Measurements from ENCODE around the gene LYPD5.
"Not testable (repeated sequence)": the region's sequence is repeated elsewhere in the genome, so short reads cannot be mapped to it uniquely, and the experiment has no call there.

The LYPD5 gene

GRCh38 chr19:43782689-43783231, 19.5 kb downstream of the LYPD5 start:
- Histone ChIP-seq H3K4me3 (ENCODE audit: low read length) (no peak overlapping the region), H3K9me3 (ENCODE audit: insufficient read depth, low read depth, low read length) (no peaks in the 10 kb centered on the region), H3K4me1 (ENCODE audit: insufficient read depth, low read length) (peaks cover 7% of the 10 kb centered on the region; the same call in 1 of the 2 replicates), H3K36me3 (ENCODE audit: insufficient read depth, low read depth, low read length) (no peaks in the 10 kb centered on the region), H3K27ac (ENCODE audit: low read length) (no peak overlapping the region), H3K27me3 (ENCODE audit: insufficient read depth, low read length) (no peaks in the 10 kb centered on the region), H3K9ac (ENCODE audit: low read depth, low read length) (no peak overlapping the region)

DNA sequence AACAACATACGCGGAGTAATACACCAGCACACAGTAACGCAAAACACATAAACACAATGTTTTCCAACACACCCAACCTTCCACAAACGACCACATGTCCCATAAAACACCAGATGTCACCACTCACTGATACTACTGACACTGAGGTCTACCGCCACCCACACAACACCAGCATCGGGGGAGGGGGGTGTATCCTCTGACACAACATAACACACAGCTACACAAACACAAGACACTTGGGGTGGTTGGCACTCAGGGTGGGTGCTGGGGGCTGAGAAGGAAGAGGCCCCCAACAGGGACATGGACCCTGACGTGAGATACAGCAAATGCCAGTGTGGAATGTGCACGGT, 20.0 kb downstream of the LYPD5 start:
- no peak overlapping the region for H3K27ac ChIP-seq (ENCODE audit: low read length)
- H3K27me3 ChIP-seq (ENCODE audit: insufficient read depth, low read length): peaks cover under 1% of the 10 kb centered on the region; the same call in 1 of the 2 replicates
- H3K9me3 ChIP-seq (ENCODE audit: insufficient read depth, low read depth, low read length): no peaks in the 10 kb centered on the region
- H3K4me3 ChIP-seq (ENCODE audit: low read length): no peak overlapping the region
- no peak overlapping the region for H3K9ac ChIP-seq (ENCODE audit: low read depth, low read length)
- H3K36me3 ChIP-seq (ENCODE audit: insufficient read depth, low read depth, low read length): no peaks in the 10 kb centered on the region
- peaks cover 12% of the 10 kb centered on the region; the same call in 1 of the 2 replicates for H3K4me1 ChIP-seq (ENCODE audit: insufficient read depth, low read length)

- H3K4me1 ChIP-seq (ENCODE audit: insufficient read depth, low read length): peaks cover 13% of the 10 kb centered on the region; the same call in 1 of the 2 replicates
- peaks cover 5% of the 10 kb centered on the region; the same call in 1 of the 2 replicates for H3K27me3 ChIP-seq (ENCODE audit: insufficient read depth, low read length)
- H3K9me3 ChIP-seq (ENCODE audit: insufficient read depth, low read depth, low read length): no peaks in the 10 kb centered on the region
- H3K4me3 ChIP-seq (ENCODE audit: low read length): no peak overlapping the region
- H3K27ac ChIP-seq (ENCODE audit: low read length): no peak overlapping the region
- H3K36me3 ChIP-seq (ENCODE audit: insufficient read depth, low read depth, low read length): no peaks in the 10 kb centered on the region
- no peak overlapping the region for H3K9ac ChIP-seq (ENCODE audit: low read depth, low read length)
Observed at GRCh38 chr19:43781630-43782310, 20.5 kb downstream of the LYPD5 start.

GRCh38 chr19:43780706-43781525, 21.3 kb downstream of the LYPD5 start, which contains the start of gene KCNN4:
KCNN4 (minus strand) TSS chr19:43780973; CDS start chr19:43780861, 112 bp downstream.
- H3K4me3 ChIP-seq (ENCODE audit: low read length): no peak within 1 kb of the TSS
- no peak within 1 kb of the TSS for H3K9ac ChIP-seq (ENCODE audit: low read depth, low read length)
- H3K27me3 ChIP-seq (ENCODE audit: insufficient read depth, low read length): peaks cover 14% of the 10 kb centered on the region
- no peaks in the 10 kb centered on the region for H3K9me3 ChIP-seq (ENCODE audit: insufficient read depth, low read depth, low read length)
- H3K4me1 ChIP-seq (ENCODE audit: insufficient read depth, low read length): peaks cover 13% of the 10 kb centered on the region; the same call in 1 of the 2 replicates
- H3K36me3 ChIP-seq (ENCODE audit: insufficient read depth, low read depth, low read length): no peaks in the 10 kb centered on the region
- no peak within 1 kb of the TSS for H3K27ac ChIP-seq (ENCODE audit: low read length)

GRCh38 chr19:43779820-43780219, 22.4 kb downstream of the LYPD5 start:
- Histone ChIP-seq H3K4me3 (ENCODE audit: low read length) (no peak overlapping the region), H3K27ac (ENCODE audit: low read length) (no peak overlapping the region), H3K9ac (ENCODE audit: low read depth, low read length) (no peak overlapping the region), H3K9me3 (ENCODE audit: insufficient read depth, low read depth, low read length) (no peaks in the 10 kb centered on the region), H3K36me3 (ENCODE audit: insufficient read depth, low read depth, low read length) (no peaks in the 10 kb centered on the region), H3K4me1 (ENCODE audit: insufficient read depth, low read length) (peaks cover 13% of the 10 kb centered on the region; the same call in 1 of the 2 replicates), H3K27me3 (ENCODE audit: insufficient read depth, low read length) (peaks cover 25% of the 10 kb centered on the region)

- Histone ChIP-seq H3K9me3 (ENCODE audit: insufficient read depth, low read depth, low read length) (no peaks in the 10 kb centered on the region), H3K27me3 (ENCODE audit: insufficient read depth, low read length) (peaks cover 30% of the 10 kb centered on the region), H3K36me3 (ENCODE audit: insufficient read depth, low read depth, low read length) (no peaks in the 10 kb centered on the region), H3K4me1 (ENCODE audit: insufficient read depth, low read length) (peaks cover 13% of the 10 kb centered on the region; the same call in 1 of the 2 replicates), H3K27ac (ENCODE audit: low read length) (no peak overlapping the region), H3K4me3 (ENCODE audit: low read length) (no peak overlapping the region), H3K9ac (ENCODE audit: low read depth, low read length) (no peak overlapping the region)
Observed at GRCh38 chr19:43779147-43779819, 23.0 kb downstream of the LYPD5 start.

DNA sequence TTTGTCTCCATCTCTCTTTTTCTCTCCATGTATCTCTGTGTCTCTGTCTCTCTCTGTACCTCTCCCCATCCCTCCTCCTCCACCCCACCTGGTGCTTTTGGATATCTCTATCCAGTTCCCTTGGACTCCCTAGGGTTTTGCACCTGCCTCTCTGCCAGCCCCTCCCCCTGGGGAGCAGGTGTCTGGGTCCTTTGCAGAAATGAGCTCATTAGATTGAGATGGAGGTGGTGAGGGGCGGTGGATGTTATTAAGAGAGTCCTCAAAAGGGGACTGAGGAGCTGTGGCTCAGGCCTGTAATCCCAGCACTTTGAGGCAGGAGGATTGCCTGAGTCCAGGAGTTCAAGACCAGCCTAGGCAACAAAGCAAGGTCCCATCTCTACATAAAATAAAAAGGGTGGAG, 23.6 kb downstream of the LYPD5 start:
- H3K4me1 ChIP-seq (ENCODE audit: insufficient read depth, low read length): peaks cover 13% of the 10 kb centered on the region; the same call in 1 of the 2 replicates
- no peaks in the 10 kb centered on the region for H3K9me3 ChIP-seq (ENCODE audit: insufficient read depth, low read depth, low read length)
- no peaks in the 10 kb centered on the region for H3K36me3 ChIP-seq (ENCODE audit: insufficient read depth, low read depth, low read length)
- H3K27me3 ChIP-seq (ENCODE audit: insufficient read depth, low read length): peaks cover 37% of the 10 kb centered on the region
- H3K4me3 ChIP-seq (ENCODE audit: low read length): no peak overlapping the region
- no peak overlapping the region for H3K27ac ChIP-seq (ENCODE audit: low read length)
- H3K9ac ChIP-seq (ENCODE audit: low read depth, low read length): no peak overlapping the region

DNA sequence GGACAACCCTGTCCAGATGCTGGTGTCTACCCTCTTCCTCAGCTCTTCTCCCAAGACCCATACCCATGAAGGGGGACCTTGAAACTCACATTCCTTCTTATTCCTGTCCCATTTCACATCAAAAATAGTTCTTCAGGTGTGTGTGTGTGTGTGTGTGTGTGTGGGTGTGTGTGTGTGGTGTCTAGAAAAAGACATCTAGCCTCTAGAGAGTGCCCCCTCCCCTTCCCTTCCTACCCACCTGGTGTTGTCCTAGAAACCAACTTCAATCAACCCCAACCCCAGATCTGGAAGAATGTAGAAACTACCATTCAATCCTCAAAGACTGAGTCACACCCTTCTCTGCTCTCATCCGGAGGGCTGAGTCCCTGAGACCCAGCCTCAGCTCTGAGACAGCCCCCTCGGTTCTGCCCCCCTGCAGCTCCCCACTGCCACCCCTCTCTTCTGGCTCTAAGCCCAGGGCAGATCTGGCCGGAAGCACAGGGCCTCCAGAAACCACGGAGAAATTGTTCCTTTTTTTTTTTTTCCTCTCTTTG, 25.0 kb downstream of the LYPD5 start:
- Histone ChIP-seq H3K9ac (ENCODE audit: low read depth, low read length) (no peak overlapping the region), H3K4me1 (ENCODE audit: insufficient read depth, low read length) (peaks cover 17% of the 10 kb centered on the region; the same call in 1 of the 2 replicates), H3K4me3 (ENCODE audit: low read length) (no peak overlapping the region), H3K27me3 (ENCODE audit: insufficient read depth, low read length) (peaks cover 51% of the 10 kb centered on the region), H3K36me3 (ENCODE audit: insufficient read depth, low read depth, low read length) (no peaks in the 10 kb centered on the region), H3K9me3 (ENCODE audit: insufficient read depth, low read depth, low read length) (no peaks in the 10 kb centered on the region), H3K27ac (ENCODE audit: low read length) (no peak overlapping the region)

DNA sequence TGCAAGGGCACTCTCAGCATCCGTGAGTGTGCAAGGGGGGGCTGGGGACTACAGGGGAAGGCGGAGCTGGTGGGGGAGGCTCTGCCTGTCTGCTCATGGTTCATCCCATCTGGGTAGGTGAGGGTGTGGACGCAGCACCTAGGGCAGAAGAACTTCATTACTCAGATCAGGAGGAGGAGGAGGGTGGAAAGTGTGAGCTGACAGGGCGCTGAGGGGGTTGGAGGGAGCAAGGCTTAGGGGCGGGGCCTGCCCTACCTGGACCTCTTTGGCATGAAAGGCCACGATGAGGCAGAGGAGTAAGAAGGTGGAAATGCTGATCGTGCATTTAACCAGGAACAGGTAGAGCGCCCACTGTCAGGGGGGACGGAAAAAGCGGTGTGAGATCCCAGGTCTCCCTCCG, 26.0 kb downstream of the LYPD5 start:
- H3K9ac ChIP-seq (ENCODE audit: low read depth, low read length): no peak overlapping the region
- no peaks in the 10 kb centered on the region for H3K36me3 ChIP-seq (ENCODE audit: insufficient read depth, low read depth, low read length)
- peaks cover 17% of the 10 kb centered on the region; the same call in 1 of the 2 replicates for H3K4me1 ChIP-seq (ENCODE audit: insufficient read depth, low read length)
- H3K27ac ChIP-seq (ENCODE audit: low read length): no peak overlapping the region
- H3K27me3 ChIP-seq (ENCODE audit: insufficient read depth, low read length): peaks cover 60% of the 10 kb centered on the region
- H3K9me3 ChIP-seq (ENCODE audit: insufficient read depth, low read depth, low read length): no peaks in the 10 kb centered on the region
- H3K4me3 ChIP-seq (ENCODE audit: low read length): no peak overlapping the region

DNA sequence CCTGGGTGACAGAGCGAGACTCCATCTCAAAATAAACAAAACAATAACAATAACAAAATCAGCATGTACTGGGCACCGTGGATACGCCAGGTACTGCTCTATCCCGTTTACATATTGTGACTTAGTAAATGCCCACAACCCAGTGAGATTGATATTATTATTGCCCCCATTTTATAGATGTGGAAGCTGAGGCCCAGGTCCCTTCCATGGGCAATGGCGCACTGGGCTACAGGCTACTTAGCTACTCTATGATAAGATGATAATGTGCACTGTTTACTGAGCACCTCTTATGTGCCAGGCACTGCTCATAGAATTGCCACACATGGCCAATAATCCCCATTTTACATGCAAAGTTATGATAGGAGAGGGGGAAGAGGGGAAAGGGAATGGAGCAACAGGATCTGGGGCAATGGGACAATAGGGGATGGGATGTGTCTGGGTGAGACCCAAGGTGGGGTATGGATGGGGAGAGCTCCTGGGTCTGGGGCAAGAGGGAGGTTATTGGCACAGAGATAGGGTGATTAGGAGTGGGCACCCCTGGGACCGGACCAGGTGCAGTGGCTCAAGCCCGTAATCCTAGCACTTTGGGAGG, 26.9 kb downstream of the LYPD5 start:
- no peak overlapping the region for H3K9ac ChIP-seq (ENCODE audit: low read depth, low read length)
- no peak overlapping the region for H3K27ac ChIP-seq (ENCODE audit: low read length)
- peaks cover 17% of the 10 kb centered on the region; the same call in 1 of the 2 replicates for H3K4me1 ChIP-seq (ENCODE audit: insufficient read depth, low read length)
- H3K4me3 ChIP-seq (ENCODE audit: low read length): no peak overlapping the region
- H3K27me3 ChIP-seq (ENCODE audit: insufficient read depth, low read length): peaks cover 69% of the 10 kb centered on the region
- H3K36me3 ChIP-seq (ENCODE audit: insufficient read depth, low read depth, low read length): no peaks in the 10 kb centered on the region
- H3K9me3 ChIP-seq (ENCODE audit: insufficient read depth, low read depth, low read length): no peaks in the 10 kb centered on the region

DNA sequence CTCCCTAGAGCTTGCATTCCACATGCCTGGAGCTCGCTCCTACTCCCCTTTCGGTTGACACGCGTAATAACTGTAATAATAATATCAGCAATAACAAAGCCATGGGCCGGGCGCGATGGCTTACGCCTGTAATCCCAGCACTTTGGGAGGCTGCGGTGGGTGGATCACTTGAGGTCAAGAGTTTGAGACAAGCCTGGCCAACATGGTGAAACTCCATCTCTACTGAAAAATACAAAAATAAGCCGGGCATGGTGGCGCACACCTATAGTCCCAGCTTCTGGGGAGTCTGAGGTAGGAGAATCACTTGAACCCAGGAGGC, 27.3 kb downstream of the LYPD5 start:
- Histone ChIP-seq H3K27me3 (ENCODE audit: insufficient read depth, low read length) (peaks cover 74% of the 10 kb centered on the region), H3K4me1 (ENCODE audit: insufficient read depth, low read length) (peaks cover 17% of the 10 kb centered on the region; the same call in 1 of the 2 replicates)
- not testable (repeated sequence) for H3K9me3 ChIP-seq (ENCODE audit: insufficient read depth, low read depth, low read length); H3K36me3 ChIP-seq (ENCODE audit: insufficient read depth, low read depth, low read length); H3K27ac ChIP-seq (ENCODE audit: low read length); H3K9ac ChIP-seq (ENCODE audit: low read depth, low read length); H3K4me3 ChIP-seq (ENCODE audit: low read length)

All from iPS-20b (cell line).